Mesangial cell (primary cell): ENCODE results near the gene PRUNE2. TPM values are rescaled to one million over a fixed set of nuclear protein-coding genes. Genes with fewer than 3 reads are reported as not detected.

Experiments
- total RNA-seq: library from RNA; depleted of rRNA; stranded (reverse); fragments of >200 nt; gene quantifications from 2 replicates; pipeline ENCODE4 v1.2.3, GENCODE V29; 2015

Gene PRUNE2
- 4.2 and 7.7 TPM in 2 replicates for total RNA-seq

GRCh38 chr9:76905791-76906646 is at the start of gene PRUNE2:
TSS of gene PRUNE2 (minus strand) at chr9:76906114. CDS start at chr9:76905963, 151 bp downstream.

GRCh38 chr9:76764138-76764537 is 141.8 kb downstream of the PRUNE2 start, which contains the start of gene PCA3:
TSS of gene PCA3 (plus strand) at chr9:76764438.

Other genes starting within 250 kb of the PRUNE2 start
- not detected in 2 replicates for gene PCA3, start 141.7 kb downstream of the PRUNE2 start, total RNA-seq
- gene FOXB2, start 113.5 kb upstream of the PRUNE2 start, total RNA-seq = not detected in 2 replicates